Psoas muscle (tissue), 8 donors: ENCODE data around the gene ATXN3L. TPM values are rescaled to one million over a fixed set of nuclear protein-coding genes. Genes with fewer than 3 reads are reported as not detected.

Source experiments
- ATAC-seq, 4 donors: fragments of 200-7000 bp; cut with Tn5 transposase; one replicate each; pipeline ENCODE4 v1.9.1; 2020; ENCODE audit warnings: moderate library complexity in 3 of 4, mild to moderate bottlenecking in 2 of 4
- DNase-seq, 2 donors: peaks; one replicate each; pipeline ENCODE4 v3.0.0-alpha.2; 2020
- H3K27ac ChIP-seq: fragments of 200-600 bp; one replicate; pipeline ENCODE4 v1.8.0; 2022
- H3K27me3 ChIP-seq, 3 donors: fragments of 200-600 bp in 1 of 3; one replicate each; pipeline versions ENCODE4 v1.6.1 to v1.8.0; 2013 to 2022; ENCODE audit warnings: low read length in 2 of 3, mild to moderate bottlenecking in 2 of 3, moderate library complexity in 1 of 3; ENCODE audit not compliant: insufficient read depth in 3 of 3
- H3K36me3 ChIP-seq, 2 donors: fragments of 200-600 bp in 1 of 2; one replicate each; pipeline versions ENCODE4 v1.6.1 to v1.8.0; 2013 to 2022; ENCODE audit warnings: low read depth in 1 of 2, mild to moderate bottlenecking in 1 of 2, moderate library complexity in 1 of 2; ENCODE audit not compliant: insufficient read depth in 1 of 2
- H3K4me1 ChIP-seq: fragments of 200-600 bp; one replicate; pipeline ENCODE4 v1.8.0; 2022
- H3K4me3 ChIP-seq: fragments of 200-600 bp; one replicate; pipeline ENCODE4 v1.8.0; 2022; ENCODE audit warnings: mild to moderate bottlenecking
- H3K9me3 ChIP-seq: fragments of 200-600 bp; one replicate; pipeline ENCODE4 v1.8.0; 2022
- CTCF ChIP-seq: fragments of 200-600 bp; IDR thresholded peaks from one replicate; pipeline ENCODE4 v1.8.0; 2022; ENCODE audit warnings: antibody characterized with exemption
- WGBS, 3 donors: extraction: QIAGEN DNeasy Blood & Tissue Kit; methylation state at CpG; one replicate each; pipeline versions ENCODE4 v1.1.6 to v1.1.7; 2013; 5-methylcytosine and 5-hydroxymethylcytosine counted together
- intact Hi-C, 2 donors: fragments of 100-400 bp; cut with DNase I; formaldehyde crosslinking; loops; one replicate each; pipeline versions ENCODE4 v1.11.0 to v1.14.2; 2022
- long read RNA-seq, 2 donors: library from polyadenylated mRNA; unstranded; transcript quantifications; one replicate each; pipeline ENCODE4 v2.0.0, GENCODE V29; 2021
- polyA plus RNA-seq, 3 donors: library from polyadenylated mRNA; stranded (reverse); fragments of 200-250 nt; gene quantifications; one replicate each; pipeline ENCODE4 v1.2.3, GENCODE V29; 2013
- total RNA-seq, 4 donors: library from RNA; stranded (reverse); fragmentation: NEBNext Ultra II Directional in 2 of 4; extraction: Animal tissue kit (Norgen Biotek cat#: 25700) in 2 of 4; gene quantifications; one replicate each; pipeline versions ENCODE4 v1.2.1 to v1.2.4, GENCODE V29; 2021 to 2023
- donor health status: healthy with polysubstance abuse.
- donor health status: DM: no; HTN: no; CAD: no; lungs with moderate emphysema.
- donor health status: Bipolar disorder and iron deficiency.
- donor health status: healthy.
- donor health status: DM: yes; HTN: yes; CAD: no.
- donor health status: DM: no; HTN: no; CAD: no.
- donor health status: DM: no; HTN: no; CAD: no.
- donor health status: DM: yes; HTN: yes; CAD: no.

Gene ATXN3L
- total RNA-seq (not detected), polyA plus RNA-seq (not detected)
- long read RNA-seq, donor 1, result 0 reads
- long read RNA-seq, donor 2, result 0 reads

- WGBS, 3 donors, result 79 to 95% (median 91%) methylated on average over 2 of the region's 2 CpGs
- DNase-seq, result no peak
- H3K36me3 ChIP-seq, result no peaks in the 10 kb centered on the region
- peaks cover 0 to 6% (median 0%) of the 10 kb centered on the region in 3 donors for H3K27me3 ChIP-seq
- H3K9me3 ChIP-seq, result no peaks in the 10 kb centered on the region
- no peaks in the 10 kb centered on the region for H3K4me1 ChIP-seq
- H3K4me3 ChIP-seq, result no peak within 1 kb of the TSS
- ATAC-seq, result no peak
- TF ChIP-seq CTCF, result no peak
- H3K27ac ChIP-seq, result no peak within 1 kb of the TSS
- intact Hi-C loops, result loop anchor here in 1 of 2 donors (10.0 kb wide), 1 partner anchor 1105 kb away; no protein-coding TSS in a partner anchor
Observed at GRCh38 chrX:13319953-13320352, at the start of gene ATXN3L. Gene ATXN3L, minus strand, starts transcription at chrX:13320053. Its CDS starts 119 bp downstream, at chrX:13319934.

GRCh38 chrX:13369256-13370030 is 49.6 kb upstream of the ATXN3L start:
- DNase-seq, result no peak
- H3K27ac ChIP-seq, result no peak overlapping the region
- H3K4me1 ChIP-seq, result no peaks in the 10 kb centered on the region
- H3K4me3 ChIP-seq, result no peak overlapping the region
- TF ChIP-seq CTCF, result no peak
- no peaks in the 10 kb centered on the region for H3K36me3 ChIP-seq
- H3K27me3 ChIP-seq, result peaks cover 0 to 4% (median 0%) of the 10 kb centered on the region in 3 donors
- ATAC-seq, result no peak
- intact Hi-C loops, result no loop called here
- WGBS, 3 donors, result 68 to 94% (median 90%) methylated on average over 3 of the region's 3 CpGs
- no peaks in the 10 kb centered on the region for H3K9me3 ChIP-seq

- Histone ChIP-seq H3K4me1 (no peaks in the 10 kb centered on the region), H3K27ac (no peak overlapping the region), H3K9me3 (no peaks in the 10 kb centered on the region), H3K36me3 (no peaks in the 10 kb centered on the region), H3K4me3 (no peak overlapping the region), H3K27me3 (peaks cover 0 to 4% (median 0%) of the 10 kb centered on the region in 3 donors)
- no peak for DNase-seq
- intact Hi-C loops, result no loop called here
- no peak for ATAC-seq
- TF ChIP-seq CTCF, result no peak
- WGBS, 3 donors, result 50 to 73% (median 60%) methylated on average over 7 of the region's 7 CpGs
Observed at GRCh38 chrX:13367950-13368349, 48.1 kb upstream of the ATXN3L start.

- no peak overlapping the region for H3K27ac ChIP-seq
- DNase-seq, result no peak
- no peaks in the 10 kb centered on the region for H3K4me1 ChIP-seq
- H3K4me3 ChIP-seq, result no peak overlapping the region
- intact Hi-C loops, result no loop called here
- TF ChIP-seq CTCF, result no peak
- no peaks in the 10 kb centered on the region for H3K9me3 ChIP-seq
- WGBS, 3 donors, result 92 to 97% (median 95%) methylated on average over 4 of the region's 4 CpGs
- no peaks in the 10 kb centered on the region for H3K36me3 ChIP-seq
- ATAC-seq, result no peak
- H3K27me3 ChIP-seq, result peaks cover 0 to 4% (median 0%) of the 10 kb centered on the region in 3 donors
Observed at GRCh38 chrX:13366698-13367097, 46.8 kb upstream of the ATXN3L start.
